T-helper 2 cell treated with Interferon-gamma antibody and Interleukin-4, amounts not matched to agents 5 μg/mL and 100 μg/mL, for 36 hours (primary cell): ENCODE data around the gene TMEM130.
"Not testable (repeated sequence)": the region's sequence is repeated elsewhere in the genome, so short reads cannot be mapped to it uniquely, and the experiment has no call there.

Experiments
- DNase-seq: peaks from one replicate; pipeline ENCODE4 v3.0.0; 2021; ENCODE audit warnings: low spot score
- H3K27ac Mint-ChIP-seq: one replicate; pipeline ENCODE4 v1.8.0; 2021; ENCODE audit warnings: mild to moderate bottlenecking, mixed read lengths
- H3K27me3 Mint-ChIP-seq: one replicate; pipeline ENCODE4 v1.8.0; 2021; ENCODE audit warnings: low read depth, mixed read lengths
- H3K36me3 Mint-ChIP-seq: one replicate; pipeline ENCODE4 v1.8.0; 2021; ENCODE audit warnings: low read depth, mixed read lengths
- H3K4me1 Mint-ChIP-seq: one replicate; pipeline ENCODE4 v1.8.0; 2021; ENCODE audit warnings: low read depth, mixed read lengths
- H3K4me3 Mint-ChIP-seq: one replicate; pipeline ENCODE4 v1.8.0; 2022; ENCODE audit warnings: mild to moderate bottlenecking, moderate library complexity, mixed read lengths
- H3K9me3 Mint-ChIP-seq: one replicate; pipeline ENCODE4 v1.8.0; 2021; ENCODE audit warnings: mixed read lengths

TMEM130 gene

GRCh38 chr7:98870121-98870651 is 372 bp upstream of the TMEM130 start:
- H3K27ac Mint-ChIP-seq, result no peak overlapping the region
- H3K36me3 Mint-ChIP-seq, result no peaks in the 10 kb centered on the region
- peaks cover 3% of the 10 kb centered on the region for H3K4me1 Mint-ChIP-seq
- H3K4me3 Mint-ChIP-seq, result peak overlapping the region; percentile 77
- peaks cover 26% of the 10 kb centered on the region for H3K27me3 Mint-ChIP-seq
- no peaks in the 10 kb centered on the region for H3K9me3 Mint-ChIP-seq
- DNase-seq, result peak; percentile 64

- Mint-ChIP-seq H3K36me3 (no peaks in the 10 kb centered on the region), H3K27me3 (peaks cover 26% of the 10 kb centered on the region), H3K27ac (no peak overlapping the region), H3K9me3 (no peaks in the 10 kb centered on the region), H3K4me3 (no peak overlapping the region), H3K4me1 (peaks cover 3% of the 10 kb centered on the region)
- no peak for DNase-seq
Measured at GRCh38 chr7:98869027-98869596, 702 bp downstream of the TMEM130 start.

- no peaks in the 10 kb centered on the region for H3K9me3 Mint-ChIP-seq
- H3K4me1 Mint-ChIP-seq, result peaks cover 3% of the 10 kb centered on the region
- H3K4me3 Mint-ChIP-seq, result no peak overlapping the region
- peaks cover 26% of the 10 kb centered on the region for H3K27me3 Mint-ChIP-seq
- H3K27ac Mint-ChIP-seq, result no peak overlapping the region
- DNase-seq, result no peak
- no peaks in the 10 kb centered on the region for H3K36me3 Mint-ChIP-seq
Measured at GRCh38 chr7:98868450-98868849, 1.4 kb downstream of the TMEM130 start.

GRCh38 chr7:98866765-98867164 is 3.0 kb downstream of the TMEM130 start:
- peaks cover 3% of the 10 kb centered on the region for H3K4me1 Mint-ChIP-seq
- no peaks in the 10 kb centered on the region for H3K9me3 Mint-ChIP-seq
- no peak for DNase-seq
- peaks cover 26% of the 10 kb centered on the region for H3K27me3 Mint-ChIP-seq
- H3K4me3 Mint-ChIP-seq, result no peak overlapping the region
- H3K27ac Mint-ChIP-seq, result no peak overlapping the region
- H3K36me3 Mint-ChIP-seq, result no peaks in the 10 kb centered on the region

GRCh38 chr7:98866351-98866750 is 3.5 kb downstream of the TMEM130 start:
- Mint-ChIP-seq H3K27ac (no peak overlapping the region), H3K9me3 (no peaks in the 10 kb centered on the region), H3K4me3 (no peak overlapping the region), H3K4me1 (peaks cover 3% of the 10 kb centered on the region), H3K27me3 (peaks cover 26% of the 10 kb centered on the region), H3K36me3 (no peaks in the 10 kb centered on the region)
- no peak for DNase-seq

GRCh38 chr7:98864731-98865453 is 4.9 kb downstream of the TMEM130 start:
- no peak overlapping the region for H3K4me3 Mint-ChIP-seq
- H3K27ac Mint-ChIP-seq, result no peak overlapping the region
- no peak for DNase-seq
- no peaks in the 10 kb centered on the region for H3K36me3 Mint-ChIP-seq
- H3K27me3 Mint-ChIP-seq, result peaks cover 19% of the 10 kb centered on the region
- H3K4me1 Mint-ChIP-seq, result no peaks in the 10 kb centered on the region
- no peaks in the 10 kb centered on the region for H3K9me3 Mint-ChIP-seq

- no peak for DNase-seq
- Mint-ChIP-seq H3K9me3 (no peaks in the 10 kb centered on the region), H3K27ac (no peak overlapping the region), H3K36me3 (no peaks in the 10 kb centered on the region), H3K4me3 (no peak overlapping the region), H3K27me3 (peaks cover 13% of the 10 kb centered on the region), H3K4me1 (no peaks in the 10 kb centered on the region)
Measured at GRCh38 chr7:98863601-98864000, 6.2 kb downstream of the TMEM130 start.

- Mint-ChIP-seq H3K4me1 (no peaks in the 10 kb centered on the region), H3K27ac (no peak overlapping the region), H3K4me3 (no peak overlapping the region), H3K9me3 (no peaks in the 10 kb centered on the region), H3K27me3 (peaks cover 6% of the 10 kb centered on the region), H3K36me3 (no peaks in the 10 kb centered on the region)
- DNase-seq, result no peak
Measured at GRCh38 chr7:98862716-98863420, 6.9 kb downstream of the TMEM130 start.

- Mint-ChIP-seq H3K4me3 (no peak overlapping the region), H3K27me3 (peaks cover 4% of the 10 kb centered on the region), H3K4me1 (no peaks in the 10 kb centered on the region), H3K27ac (no peak overlapping the region), H3K36me3 (no peaks in the 10 kb centered on the region), H3K9me3 (no peaks in the 10 kb centered on the region)
- DNase-seq, result no peak
Measured at GRCh38 chr7:98862203-98862602, 7.6 kb downstream of the TMEM130 start.

GRCh38 chr7:98860071-98860470 is 9.7 kb downstream of the TMEM130 start:
- H3K4me1 Mint-ChIP-seq, result no peaks in the 10 kb centered on the region
- H3K9me3 Mint-ChIP-seq, result no peaks in the 10 kb centered on the region
- H3K4me3 Mint-ChIP-seq, result no peak overlapping the region
- peaks cover 4% of the 10 kb centered on the region for H3K27me3 Mint-ChIP-seq
- no peak overlapping the region for H3K27ac Mint-ChIP-seq
- no peak for DNase-seq
- H3K36me3 Mint-ChIP-seq, result no peaks in the 10 kb centered on the region

- H3K27me3 Mint-ChIP-seq, result peaks cover 4% of the 10 kb centered on the region
- no peak overlapping the region for H3K27ac Mint-ChIP-seq
- no peak for DNase-seq
- no peaks in the 10 kb centered on the region for H3K36me3 Mint-ChIP-seq
- no peak overlapping the region for H3K4me3 Mint-ChIP-seq
- no peaks in the 10 kb centered on the region for H3K4me1 Mint-ChIP-seq
- H3K9me3 Mint-ChIP-seq, result no peaks in the 10 kb centered on the region
Measured at GRCh38 chr7:98855610-98856422, 14.0 kb downstream of the TMEM130 start.

- no peak overlapping the region for H3K27ac Mint-ChIP-seq
- DNase-seq, result no peak
- H3K27me3 Mint-ChIP-seq, result no peaks in the 10 kb centered on the region
- no peaks in the 10 kb centered on the region for H3K9me3 Mint-ChIP-seq
- H3K4me3 Mint-ChIP-seq, result no peak overlapping the region
- no peaks in the 10 kb centered on the region for H3K4me1 Mint-ChIP-seq
- no peaks in the 10 kb centered on the region for H3K36me3 Mint-ChIP-seq
Measured at GRCh38 chr7:98852826-98853225, 17.0 kb downstream of the TMEM130 start.

GRCh38 chr7:98848918-98849317 is 20.9 kb downstream of the TMEM130 start:
- Mint-ChIP-seq H3K27me3 (no peaks in the 10 kb centered on the region), H3K4me3 (no peak overlapping the region), H3K9me3 (no peaks in the 10 kb centered on the region), H3K36me3 (no peaks in the 10 kb centered on the region), H3K4me1 (no peaks in the 10 kb centered on the region), H3K27ac (no peak overlapping the region)
- no peak for DNase-seq

- not testable (repeated sequence) for H3K9me3 Mint-ChIP-seq, H3K36me3 Mint-ChIP-seq, H3K4me1 Mint-ChIP-seq, H3K27ac Mint-ChIP-seq, H3K4me3 Mint-ChIP-seq, DNase-seq, H3K27me3 Mint-ChIP-seq
Measured at GRCh38 chr7:98842552-98842951, 27.3 kb downstream of the TMEM130 start.
